Activated CD4-positive, alpha-beta T cell treated with anti-CD3 and anti-CD28 coated beads, Interleukin-2, amount 50 U/mL, for 48 hours (primary cell): ENCODE data around the gene DYRK1A.

Experiments
- DNase-seq, 2 experiments: peaks; one replicate each; pipeline ENCODE4 v3.0.0-alpha.2; 2020

The DYRK1A gene

GRCh38 chr21:37554661-37555379, 188.2 kb downstream of the DYRK1A start:
- no peak for DNase-seq

DNA sequence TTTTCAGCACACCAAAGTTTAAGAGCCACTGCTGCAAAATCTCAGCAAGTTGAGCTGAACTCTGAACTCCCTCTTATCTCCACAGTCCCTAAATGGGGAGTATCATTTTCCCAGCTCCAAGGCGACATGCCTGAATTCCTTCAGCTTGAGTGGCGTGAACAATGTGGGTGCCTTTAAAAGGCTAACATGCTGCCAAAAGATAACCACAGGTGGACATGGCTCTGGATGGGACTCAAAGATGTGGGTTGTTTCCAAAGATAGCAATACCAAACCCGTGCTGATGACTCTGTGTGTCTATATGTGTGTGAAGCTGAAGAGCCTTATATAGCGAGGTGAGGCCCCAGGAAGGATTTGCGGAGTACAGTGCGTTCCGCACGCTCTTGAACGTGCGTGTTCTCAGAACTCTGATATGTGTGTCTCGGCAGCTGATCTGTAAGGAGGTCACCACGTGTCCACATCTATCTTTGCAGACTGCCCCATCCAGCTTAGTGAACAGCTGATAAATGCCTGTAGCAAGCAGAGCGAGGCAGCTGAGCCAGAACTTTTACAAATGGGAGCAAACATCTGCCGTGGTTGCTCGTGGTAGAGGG, 189.2 kb downstream of the DYRK1A start:
- no peak for DNase-seq

DNA sequence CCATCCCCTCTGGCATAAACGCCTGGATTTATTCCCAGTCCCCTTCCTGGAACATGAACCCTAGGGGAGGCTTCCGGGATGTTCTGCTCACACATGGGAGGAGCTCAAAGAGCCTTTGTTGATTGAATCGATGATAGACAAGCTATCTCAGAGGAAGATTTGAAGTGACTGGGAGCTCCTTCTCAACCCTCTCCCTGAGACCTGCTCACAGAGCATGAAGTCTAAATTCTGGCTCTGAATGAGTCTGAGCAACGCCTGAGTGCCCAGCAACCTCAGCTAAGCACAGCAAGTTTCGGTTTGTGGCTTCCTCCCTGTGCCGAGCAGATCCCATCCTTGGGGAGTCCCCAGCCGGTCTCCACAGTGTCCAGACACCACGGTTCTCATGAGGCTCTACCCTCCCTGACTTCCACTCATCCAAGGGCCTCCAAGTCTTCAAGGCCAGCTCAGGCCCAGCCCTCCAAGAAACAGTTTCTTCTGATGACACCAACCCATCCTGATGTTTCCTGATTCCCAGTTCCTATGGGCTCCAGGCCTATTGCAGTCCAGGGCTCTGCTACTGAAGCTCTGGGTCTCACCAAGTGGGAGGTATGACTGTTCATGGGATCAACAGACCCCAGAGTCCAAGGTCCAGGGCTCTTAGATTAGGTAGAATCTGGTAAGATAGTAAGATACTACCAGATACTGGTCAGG, 190.8 kb downstream of the DYRK1A start:
- no peak for DNase-seq

GRCh38 chr21:37558676-37559211, 192.2 kb downstream of the DYRK1A start:
- DNase-seq, result no peak

GRCh38 chr21:37560385-37560784, 193.8 kb downstream of the DYRK1A start:
- DNase-seq, result no peak

GRCh38 chr21:37561506-37561905, 194.9 kb downstream of the DYRK1A start:
- DNase-seq, result no peak

- no peak for DNase-seq
Measured at GRCh38 chr21:37561941-37562919, 195.7 kb downstream of the DYRK1A start.

DNA sequence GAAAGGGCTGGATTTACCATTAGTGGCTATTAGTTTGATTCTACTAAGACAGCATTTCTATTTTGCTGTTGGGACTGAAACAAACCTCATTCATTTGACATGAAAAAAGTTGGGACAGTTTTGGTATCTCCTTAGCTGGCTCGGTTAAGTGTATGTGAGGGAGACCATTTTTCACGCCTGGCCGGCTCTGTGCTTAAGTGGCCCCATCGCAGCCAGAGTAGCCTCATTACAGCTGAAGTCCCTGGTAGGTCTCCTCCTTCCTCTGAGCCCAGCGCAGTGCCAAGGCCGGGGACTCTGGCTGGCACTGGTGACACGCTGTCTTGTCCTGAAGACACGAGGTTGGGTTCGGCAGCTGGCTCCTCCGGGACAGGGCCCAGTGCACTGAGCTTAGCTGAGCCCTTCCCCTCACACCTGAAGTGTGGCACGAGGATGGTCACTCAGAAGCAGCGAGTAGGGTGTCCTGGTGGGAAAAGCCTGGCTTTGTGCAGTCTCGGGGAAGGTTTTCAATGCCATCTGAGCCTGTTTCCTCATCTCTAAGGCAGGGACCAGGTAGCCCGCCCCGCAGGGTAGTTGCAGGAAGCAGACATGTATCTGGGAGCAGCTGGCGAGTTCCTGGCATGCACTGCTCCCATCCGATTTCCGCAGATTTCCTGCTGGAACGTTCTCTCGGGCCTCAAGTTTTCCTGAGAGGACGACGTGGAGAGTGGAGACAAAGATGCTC, 196.5 kb downstream of the DYRK1A start:
- DNase-seq, result peak in 1 of 2 experiments; percentile 26

GRCh38 chr21:37563641-37564340, 197.2 kb downstream of the DYRK1A start:
- peak; percentile 88 to 89 for DNase-seq

DNA sequence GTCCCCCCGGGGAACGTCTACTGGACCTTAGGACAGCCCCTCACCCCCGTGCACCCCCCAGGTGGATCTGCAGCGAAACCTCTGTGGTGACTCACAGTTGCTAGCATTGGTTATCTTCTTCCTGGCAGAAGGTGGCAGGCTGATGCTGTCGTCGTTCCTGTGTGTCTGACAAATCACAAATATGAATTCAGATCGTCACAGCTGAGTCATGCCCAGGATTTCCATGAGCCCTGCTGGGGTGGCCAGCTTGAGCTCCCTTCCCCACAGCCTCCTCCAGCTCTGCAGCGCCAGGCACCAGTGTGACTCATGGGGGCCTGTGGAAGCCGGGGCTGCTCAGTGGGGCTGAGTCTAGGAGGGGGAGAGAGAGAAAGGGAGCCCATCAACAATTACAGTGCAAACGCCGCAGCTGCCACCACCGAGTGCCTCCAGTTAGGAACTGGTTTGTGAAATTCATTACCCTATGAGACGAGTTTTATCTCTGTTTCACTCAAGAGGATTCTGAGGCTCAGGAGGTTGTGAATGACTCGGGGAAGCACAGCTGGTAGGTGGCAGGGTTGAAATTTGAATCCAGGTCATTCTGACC, 197.9 kb downstream of the DYRK1A start:
- peak; percentile 85 to 90 for DNase-seq

DNA sequence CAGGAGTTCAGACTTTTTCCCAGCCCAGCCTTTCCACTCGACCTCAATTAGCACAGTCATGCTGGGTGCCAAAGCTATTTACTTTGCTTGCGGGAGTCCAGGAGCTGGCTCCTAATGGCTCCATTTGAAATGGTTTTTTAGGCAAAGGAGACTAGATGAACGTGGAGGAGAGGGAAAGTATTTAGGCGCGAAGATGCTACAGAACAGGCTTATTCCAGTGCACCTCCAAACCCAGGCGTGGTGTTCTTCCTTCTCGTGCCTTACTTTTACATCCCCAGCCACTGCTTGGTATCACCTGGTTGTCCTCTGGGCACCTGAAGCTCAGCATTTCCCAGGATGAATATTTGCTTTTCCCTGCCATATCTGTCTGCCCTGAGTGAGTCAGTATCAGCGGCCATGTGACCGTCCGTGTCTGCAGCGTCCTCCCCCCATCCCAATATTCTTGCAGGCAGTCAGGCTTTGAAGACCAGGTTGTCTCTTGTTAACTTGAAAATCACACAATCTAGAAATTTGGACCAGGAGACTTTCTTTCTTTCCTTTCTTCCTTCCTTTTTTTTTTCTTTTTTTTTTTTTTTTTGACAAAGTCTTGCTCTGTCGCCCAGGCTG, 198.5 kb downstream of the DYRK1A start:
- no peak for DNase-seq

GRCh38 chr21:37565530-37566223, 199.1 kb downstream of the DYRK1A start:
- no peak for DNase-seq

GRCh38 chr21:37566790-37567615, 200.4 kb downstream of the DYRK1A start:
- no peak for DNase-seq

GRCh38 chr21:37568415-37568814, 201.8 kb downstream of the DYRK1A start:
- DNase-seq, result no peak

DNA sequence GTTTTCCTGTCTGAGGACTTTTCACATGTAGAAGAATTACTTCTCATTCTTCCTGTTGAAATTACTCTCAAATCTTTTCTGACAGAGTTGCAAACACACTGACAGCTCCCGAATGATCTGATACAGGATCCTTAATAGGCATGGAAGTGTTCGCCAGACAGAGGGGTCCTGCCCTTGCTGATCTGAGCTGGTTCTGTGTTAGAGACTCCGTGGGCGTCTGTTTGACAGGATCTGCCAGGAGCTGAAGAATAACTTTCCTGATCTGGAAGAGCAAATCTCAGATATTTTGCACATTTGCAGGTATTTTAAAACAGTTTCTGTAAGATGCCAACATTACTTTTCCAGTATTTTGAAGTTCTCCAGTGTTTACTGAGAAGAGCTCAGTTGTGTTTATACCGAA, 202.3 kb downstream of the DYRK1A start:
- DNase-seq, result no peak

DNA sequence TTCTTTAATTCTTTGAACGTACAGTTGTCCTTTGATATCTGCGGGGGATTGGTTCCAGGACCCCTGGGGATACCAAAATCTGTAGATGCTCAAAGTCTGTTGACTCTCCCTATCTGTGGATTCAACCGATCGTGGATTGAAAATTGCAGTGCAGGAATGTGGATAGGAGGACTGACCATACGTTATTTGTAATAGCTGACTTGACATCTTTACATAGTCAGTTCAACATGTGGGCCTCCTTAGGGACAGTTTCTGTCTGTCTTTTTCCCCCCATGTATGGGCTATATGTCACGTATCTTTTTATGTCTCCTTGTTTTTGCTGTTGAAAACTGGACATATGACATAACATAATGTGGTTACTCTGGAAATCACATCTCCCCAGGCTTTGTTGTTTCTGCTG, 204.9 kb downstream of the DYRK1A start:
- no peak for DNase-seq

DNA sequence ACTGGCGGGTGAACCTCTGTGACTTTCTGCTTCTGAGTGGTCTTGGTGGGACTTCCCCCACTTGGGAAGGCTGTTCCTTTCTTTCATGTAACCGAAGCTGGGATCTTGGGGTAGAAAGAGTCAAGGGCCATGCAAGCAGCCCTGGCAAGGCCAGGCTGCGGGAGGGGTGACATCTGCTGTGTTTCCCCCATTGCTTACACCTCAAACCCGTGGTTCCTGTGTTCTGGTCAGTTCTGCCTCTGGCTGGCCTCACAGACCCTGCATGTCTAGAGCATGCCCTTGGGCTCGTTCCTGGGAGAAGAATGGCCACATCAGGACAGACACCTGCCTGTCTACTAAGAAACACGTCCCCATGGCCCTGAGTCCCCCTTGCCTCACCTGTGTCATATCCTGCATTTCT, 207.7 kb downstream of the DYRK1A start:
- no peak for DNase-seq

DNA sequence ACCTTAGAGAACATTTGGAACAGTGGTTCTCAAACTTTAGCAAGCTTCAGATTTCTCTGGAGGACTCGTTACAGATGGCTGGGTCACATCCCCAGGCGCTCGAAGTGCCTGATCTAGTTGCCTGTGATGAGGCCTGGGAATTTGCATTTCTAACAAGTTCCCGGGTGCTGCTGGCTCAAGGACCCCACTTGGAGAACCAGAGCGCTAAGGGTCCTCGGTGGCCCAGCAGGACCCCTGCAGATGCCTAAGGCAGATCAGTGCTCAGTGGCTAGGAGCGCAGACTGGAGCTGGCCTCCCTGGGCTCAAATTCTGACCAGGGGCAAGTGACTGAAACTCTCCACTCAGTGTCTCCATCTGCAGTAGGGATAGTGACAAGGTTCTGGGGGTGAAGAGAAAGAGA, 208.2 kb downstream of the DYRK1A start:
- DNase-seq, result no peak

DNA sequence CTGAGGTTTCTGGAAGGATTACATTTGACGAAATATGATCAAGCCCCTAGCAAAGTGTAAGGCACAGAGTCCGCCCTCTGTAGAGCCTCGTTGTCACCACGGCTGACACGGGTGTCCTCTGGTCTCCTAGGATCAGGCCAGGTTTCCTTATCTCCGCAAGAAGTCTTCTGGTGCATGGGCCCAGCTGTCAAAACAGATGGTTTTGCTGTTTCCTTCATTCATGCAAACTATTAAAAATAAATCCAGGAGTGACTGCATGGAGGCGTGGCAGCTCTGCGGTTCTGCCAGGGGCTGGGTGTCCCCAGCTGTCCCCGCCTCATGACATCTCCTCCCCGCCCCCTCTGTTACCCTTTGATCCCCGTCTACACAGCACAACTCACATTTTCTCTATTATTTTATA, 209.0 kb downstream of the DYRK1A start:
- DNase-seq, result no peak
